Spleen (tissue), 7 donors: ENCODE results near the gene CAMKV.

Experiments used
- CTCF ChIP-seq, 11 experiments: fragments of 200-600 bp in 7 of 11; fragments of 450-650 bp in 4 of 11; sonication (generic) in 4 of 11; IDR thresholded peaks in 8 of 11; conservative IDR thresholded peaks in 3 of 11; 1 replicate in 7 of 11; 2 replicates in 4 of 11; pipeline versions ENCODE4 v1.4.0 to v1.8.0; 2016 to 2021; ENCODE audit warnings: antibody characterized with exemption in 11 of 11, inconsistent platforms in 4 of 11, mild to moderate bottlenecking in 1 of 11
- POLR2A ChIP-seq, 3 donors: fragments of 450-650 bp; IDR thresholded peaks; one replicate each; pipeline ENCODE4 v1.5.1; 2017; ENCODE audit warnings: antibody characterized with exemption in 3 of 3, mild to moderate bottlenecking in 1 of 3
- donor health status: DM: no; HTN: no; CAD: no; lungs with moderate emphysema.
- donor health status: DM: no; HTN: no; CAD: no.
- donor health status: DM: no; HTN: no; CAD: no.

- TF ChIP-seq POLR2A (IDR thresholded peaks at IDR 0.05) (no peak), CTCF (IDR thresholded peaks at IDR 0.05 in 8 of 11, conservative IDR thresholded peaks at IDR 0.05 in 3 of 11) (peak in 9 of 11 experiments; percentile 32 to 70 (median 49))
Measured at GRCh38 chr3:49906073-49906743, 36.5 kb upstream of the CAMKV start.
